OCI-LY1 (cell line): Measurements from ENCODE around the gene DSE.

ENCODE experiments used
- EZH2 ChIP-seq: fragments of 200-600 bp; sonication (generic), shearing (Covaris generic); IDR thresholded peaks from 2 replicates; pipeline ENCODE4 v1.8.0; 2017; ENCODE audit warnings: borderline replicate concordance, mixed run types, mild to moderate bottlenecking, antibody characterized with exemption, low read length, moderate library complexity, mixed read lengths
- TF ChIP-seq, protein P1 (sequence below): fragments of 200-600 bp; sonication (generic), shearing (Covaris generic); IDR thresholded peaks from 2 replicates; pipeline ENCODE4 v1.5.1; 2017; ENCODE audit warnings: mild to moderate bottlenecking, antibody characterized with exemption, low read length, moderate library complexity, mixed read lengths

GRCh38 chr6:116417661-116418060 is 46.9 kb downstream of the DSE start:
- TF ChIP-seq, protein P1, sequence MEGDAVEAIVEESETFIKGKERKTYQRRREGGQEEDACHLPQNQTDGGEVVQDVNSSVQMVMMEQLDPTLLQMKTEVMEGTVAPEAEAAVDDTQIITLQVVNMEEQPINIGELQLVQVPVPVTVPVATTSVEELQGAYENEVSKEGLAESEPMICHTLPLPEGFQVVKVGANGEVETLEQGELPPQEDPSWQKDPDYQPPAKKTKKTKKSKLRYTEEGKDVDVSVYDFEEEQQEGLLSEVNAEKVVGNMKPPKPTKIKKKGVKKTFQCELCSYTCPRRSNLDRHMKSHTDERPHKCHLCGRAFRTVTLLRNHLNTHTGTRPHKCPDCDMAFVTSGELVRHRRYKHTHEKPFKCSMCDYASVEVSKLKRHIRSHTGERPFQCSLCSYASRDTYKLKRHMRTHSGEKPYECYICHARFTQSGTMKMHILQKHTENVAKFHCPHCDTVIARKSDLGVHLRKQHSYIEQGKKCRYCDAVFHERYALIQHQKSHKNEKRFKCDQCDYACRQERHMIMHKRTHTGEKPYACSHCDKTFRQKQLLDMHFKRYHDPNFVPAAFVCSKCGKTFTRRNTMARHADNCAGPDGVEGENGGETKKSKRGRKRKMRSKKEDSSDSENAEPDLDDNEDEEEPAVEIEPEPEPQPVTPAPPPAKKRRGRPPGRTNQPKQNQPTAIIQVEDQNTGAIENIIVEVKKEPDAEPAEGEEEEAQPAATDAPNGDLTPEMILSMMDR: no peak
- no peak for TF ChIP-seq EZH2
